PC-3 (cell line): Measurements from ENCODE around the gene IL18R1. TPM values are rescaled to one million over a fixed set of nuclear protein-coding genes. Genes with fewer than 3 reads are reported as not detected.

Experiments used
- ATAC-seq: fragments of 200-7000 bp; cut with Tn5 transposase; 2 replicates; pipeline ENCODE4 v1.9.1; 2020; ENCODE audit warnings: mild to moderate bottlenecking, moderate library complexity
- BruUV-seq: library from RNA; stranded (reverse); fragments of 400-500 nt; replicated peaks from 2 replicates; lab custom pipeline; 2021; lab: Mats Ljungman, UMichigan
- CTCF ChIA-PET: fragments of 300-600 bp; sonication (Branson Sonifier 250); formaldehyde crosslinking; loops from one replicate; lab custom pipeline; 2022; ENCODE audit warnings: antibody characterized with exemption; lab: Charles Lee
- POLR2A ChIA-PET: fragments of 300-600 bp; sonication (Branson Sonifier 250); formaldehyde crosslinking; loops from one replicate; lab custom pipeline; 2022; ENCODE audit warnings: antibody characterized with exemption; ENCODE audit not compliant: unreplicated experiment; lab: Charles Lee
- DNase-seq: peaks from one replicate; pipeline ENCODE4 v3.0.0-alpha.2; 2015
- H2AFZ ChIP-seq: fragments of 300-600 bp; sonication (generic); 2 replicates; pipeline ENCODE4 v1.6.0; 2016; ENCODE audit warnings: antibody characterized with exemption, low read length
- H3F3A ChIP-seq: fragments of 300-600 bp; sonication (generic); one replicate; pipeline ENCODE4 v1.6.0; 2017; ENCODE audit warnings: antibody characterized with exemption, low read length, control low read depth, mild to moderate bottlenecking; ENCODE audit not compliant: unreplicated experiment
- H3K27ac ChIP-seq: fragments of 300-600 bp; sonication (generic); 2 replicates; pipeline ENCODE4 v1.5.1; 2016; ENCODE audit warnings: mild to moderate bottlenecking, low read length
- H3K27me3 ChIP-seq: fragments of 300-600 bp; sonication (generic); 2 replicates; pipeline ENCODE4 v1.6.1; 2016; ENCODE audit warnings: low read length, mixed read lengths
- H3K36me3 ChIP-seq: fragments of 300-600 bp; sonication (generic); 2 replicates; pipeline ENCODE4 v1.6.1; 2016; ENCODE audit warnings: low read depth, mixed run types, low read length, mixed read lengths
- H3K4me1 ChIP-seq: fragments of 300-600 bp; sonication (generic); 2 replicates; pipeline ENCODE4 v1.5.1; 2016; ENCODE audit warnings: low read length; ENCODE audit not compliant: insufficient read depth
- H3K4me2 ChIP-seq: fragments of 300-600 bp; sonication (generic); 2 replicates; pipeline ENCODE4 v1.6.0; 2016; ENCODE audit warnings: low read length
- H3K4me3 ChIP-seq: fragments of 300-600 bp; sonication (generic); 2 replicates; pipeline ENCODE4 v1.5.1; 2016; ENCODE audit warnings: mild to moderate bottlenecking, low read length, mixed read lengths
- H3K79me2 ChIP-seq: fragments of 300-600 bp; sonication (generic); 2 replicates; pipeline ENCODE4 v1.6.1; 2017; ENCODE audit warnings: low read length, mixed read lengths
- H3K9ac ChIP-seq: fragments of 300-600 bp; sonication (generic); 2 replicates; pipeline ENCODE4 v1.6.0; 2016; ENCODE audit warnings: mild to moderate bottlenecking, low read length
- H3K9me2 ChIP-seq: fragments of 300-600 bp; sonication (generic); replicated peaks from 2 replicates; pipeline ENCODE4 v1.6.1; 2016; ENCODE audit warnings: mixed run types, low read length, mixed read lengths
- H3K9me3 ChIP-seq: fragments of 300-600 bp; sonication (generic); 2 replicates; pipeline ENCODE4 v1.6.1; 2016; ENCODE audit warnings: low read length, mixed read lengths
- H4K20me1 ChIP-seq: fragments of 300-600 bp; sonication (generic); 2 replicates; pipeline ENCODE4 v1.6.1; 2016; ENCODE audit warnings: low read length, mixed read lengths
- CTCF ChIP-seq: fragments of 300-600 bp; sonication (generic); conservative IDR thresholded peaks from 2 replicates; pipeline ENCODE4 v1.5.1; 2017; ENCODE audit warnings: antibody characterized with exemption, low read depth, mild to moderate bottlenecking, low read length
- EZH2 ChIP-seq: fragments of 300-600 bp; sonication (generic); IDR thresholded peaks from one replicate; pipeline ENCODE4 v1.6.1; 2017; ENCODE audit warnings: antibody characterized with exemption, mild to moderate bottlenecking, low read length; ENCODE audit not compliant: unreplicated experiment
- EZH2phosphoT487 ChIP-seq: fragments of 300-600 bp; sonication (generic); IDR thresholded peaks from 2 replicates; pipeline ENCODE4 v1.6.1; 2018; ENCODE audit warnings: mild to moderate bottlenecking, antibody characterized with exemption, low read length, borderline replicate concordance
- intact Hi-C: fragments of 100-400 bp; cut with micrococcal nuclease; formaldehyde crosslinking; loops from 2 replicates; pipeline ENCODE4 v1.9.0; 2023
- total RNA-seq: library from RNA; depleted of rRNA; stranded (reverse); fragments of >200 nt; gene quantifications from 2 replicates; pipeline ENCODE4 v1.2.3, GENCODE V29; 2014

The IL18R1 gene
- total RNA-seq, 1 experiment from 2014 or later, result 1.2 TPM

GRCh38 chr2:102342888-102343287 is 12.7 kb upstream of the IL18R1 start:
- intact Hi-C loops, result no loop called here
- Histone ChIP-seq H3K4me3 (no peak overlapping the region), H3K4me2 (no peak overlapping the region), H3K79me2 (no peaks in the 10 kb centered on the region), H2AFZ (no peak overlapping the region), H3K9ac (no peak overlapping the region), H3K36me3 (no peaks in the 10 kb centered on the region), H3K27me3 (no peaks in the 10 kb centered on the region), H3K27ac (no peak overlapping the region), H4K20me1 (no peaks in the 10 kb centered on the region), H3F3A (no peaks in the 10 kb centered on the region), H3K9me2 (no peaks in the 10 kb centered on the region), H3K4me1 (peaks cover 12% of the 10 kb centered on the region), H3K9me3 (no peaks in the 10 kb centered on the region)
- ATAC-seq (no peak), DNase-seq (peak; percentile 32)
- CTCF ChIA-PET, result no interaction called here
- TF ChIP-seq EZH2phosphoT487 (no peak), CTCF (peak; percentile 34; the same call in 1 of the 2 replicates)
- no TSS peak for BruUV-seq
- POLR2A ChIA-PET, result no interaction called here

GRCh38 chr2:102344397-102344796 is 11.2 kb upstream of the IL18R1 start:
- Histone ChIP-seq H3K9ac (no peak overlapping the region), H2AFZ (no peak overlapping the region), H3K27ac (no peak overlapping the region), H3K4me3 (no peak overlapping the region), H3K4me1 (no peaks in the 10 kb centered on the region), H3F3A (no peaks in the 10 kb centered on the region), H4K20me1 (no peaks in the 10 kb centered on the region), H3K27me3 (no peaks in the 10 kb centered on the region), H3K4me2 (no peak overlapping the region), H3K9me3 (no peaks in the 10 kb centered on the region), H3K36me3 (no peaks in the 10 kb centered on the region), H3K79me2 (no peaks in the 10 kb centered on the region), H3K9me2 (no peaks in the 10 kb centered on the region)
- intact Hi-C loops, result no loop called here
- no TSS peak for BruUV-seq
- ATAC-seq (no peak), DNase-seq (no peak)
- ChIA-PET CTCF (no interaction called here), POLR2A (no interaction called here)
- TF ChIP-seq EZH2 (no peak), EZH2phosphoT487 (no peak), CTCF (no peak)

- no peak overlapping the region for H2AFZ ChIP-seq
- H3K9ac ChIP-seq, result no peak overlapping the region
- H3K9me2 ChIP-seq, result no peaks in the 10 kb centered on the region
- H3K27me3 ChIP-seq, result no peaks in the 10 kb centered on the region
- intact Hi-C loops, result no loop called here
- no peaks in the 10 kb centered on the region for H3K9me3 ChIP-seq
- H3K4me2 ChIP-seq, result no peak overlapping the region
- H3K36me3 ChIP-seq, result no peaks in the 10 kb centered on the region
- no peak overlapping the region for H3K4me3 ChIP-seq
- H3K4me1 ChIP-seq, result no peaks in the 10 kb centered on the region
- CTCF ChIA-PET, result no interaction called here
- no peaks in the 10 kb centered on the region for H4K20me1 ChIP-seq
- no peak for DNase-seq
- no peak for ATAC-seq
- TF ChIP-seq EZH2 (no peak), EZH2phosphoT487 (no peak), CTCF (no peak)
- no peaks in the 10 kb centered on the region for H3F3A ChIP-seq
- BruUV-seq, result no TSS peak
- H3K27ac ChIP-seq, result no peak overlapping the region
- H3K79me2 ChIP-seq, result no peaks in the 10 kb centered on the region
- POLR2A ChIA-PET, result interaction anchor here (0.6 kb wide), 1 partner anchor 75 kb away, joined by 3 read pairs; no protein-coding TSS in a partner anchor
These were observed 10.2 kb upstream of the IL18R1 start for GRCh38 chr2:102345329-102345920.
